AG09319 (cell line): Measurements from ENCODE around the gene SLC6A2.
A peak's percentile ranks its signal among the peaks of the same experiment; 100 is the strongest.

Source experiments
- DNase-seq: peaks from one replicate; pipeline ENCODE4 v3.0.0-alpha.2; 2010; ENCODE audit warnings: low read depth; ENCODE audit errors: extremely low read depth
- CTCF ChIP-seq: IDR thresholded peaks from 2 replicates; pipeline ENCODE4 v1.5.1; 2011; ENCODE audit warnings: low read depth, mild to moderate bottlenecking, inconsistent platforms, low read length, moderate library complexity

The SLC6A2 gene

GRCh38 chr16:55638256-55638655 is 17.5 kb upstream of the SLC6A2 start:
- no peak for TF ChIP-seq CTCF
- DNase-seq: no peak

GRCh38 chr16:55640701-55641327 is 15.0 kb upstream of the SLC6A2 start:
- no peak for DNase-seq

GRCh38 chr16:55641430-55642056 is 14.2 kb upstream of the SLC6A2 start:
- no peak for TF ChIP-seq CTCF
- DNase-seq: no peak

More at GRCh38 chr16:55640701-55641327, 15.0 kb upstream of the SLC6A2 start:
- TF ChIP-seq CTCF: no peak

- no peak for DNase-seq
- TF ChIP-seq CTCF: no peak
Measured at GRCh38 chr16:55642611-55643010, 13.2 kb upstream of the SLC6A2 start.

GRCh38 chr16:55643161-55643970 is 12.4 kb upstream of the SLC6A2 start:
- DNase-seq: no peak
- TF ChIP-seq CTCF: 0 out of 2 replicates have a peak, but pooled peaks have one; percentile 2

- DNase-seq: no peak
- no peak for TF ChIP-seq CTCF
Measured at GRCh38 chr16:55645986-55646385, 9.8 kb upstream of the SLC6A2 start.

- no peak for TF ChIP-seq CTCF
- no peak for DNase-seq
Measured at GRCh38 chr16:55647343-55647742, 8.4 kb upstream of the SLC6A2 start.
